IMR-90 (cell line): ENCODE measurements around the gene PNPLA2. TPM values are rescaled to one million over a fixed set of nuclear protein-coding genes. Genes with fewer than 3 reads are reported as not detected.

Experiments
- ATAC-seq: fragments of 200-7000 bp; cut with Tn5 transposase; 2 replicates; pipeline ENCODE4 v1.9.1; 2020; ENCODE audit warnings: low read depth, mild to moderate bottlenecking, moderate library complexity
- BruUV-seq: library from RNA; stranded (reverse); fragments of 400-500 nt; replicated peaks from 2 replicates; lab custom pipeline; 2021; lab: Mats Ljungman, UMichigan
- CTCF ChIA-PET: fragments of 300-600 bp; formaldehyde crosslinking; extraction: SDS; loops from one replicate; lab custom pipeline; 2021; ENCODE audit warnings: antibody characterized with exemption; lab: Yijun Ruan, JAX
- POLR2A ChIA-PET: fragments of 300-600 bp; sonication (Branson Sonifier 250); formaldehyde crosslinking; loops from one replicate; lab custom pipeline; 2022; ENCODE audit warnings: antibody characterized with exemption; ENCODE audit not compliant: unreplicated experiment; lab: Charles Lee
- DNase-seq: peaks from one replicate; pipeline ENCODE4 v3.0.0; 2013
- H2AFZ ChIP-seq: replicated peaks from 2 replicates; pipeline ENCODE3; 2013; ENCODE audit warnings: low read length, mild to moderate bottlenecking; ENCODE audit not compliant: poor library complexity
- H2AK5ac ChIP-seq: 2 replicates; pipeline ENCODE4 v1.6.1; 2013; ENCODE audit warnings: low read depth, low read length, inconsistent platforms
- H2AK9ac ChIP-seq: replicated peaks from 2 replicates; pipeline ENCODE3; 2013; ENCODE audit warnings: mild to moderate bottlenecking, low read depth, low read length, moderate library complexity; ENCODE audit not compliant: poor library complexity
- H2BK120ac ChIP-seq: 2 replicates; pipeline ENCODE4 v1.6.1; 2013; ENCODE audit warnings: low read depth, low read length, inconsistent platforms
- H2BK15ac ChIP-seq: 3 replicates; pipeline ENCODE4 v1.6.1; 2013; ENCODE audit warnings: low read depth, low read length, inconsistent platforms
- H2BK20ac ChIP-seq: 2 replicates; pipeline ENCODE4 v1.6.1; 2013; ENCODE audit warnings: low read depth, mild to moderate bottlenecking, inconsistent platforms, low read length, moderate library complexity
- H2BK5ac ChIP-seq: 2 replicates; pipeline ENCODE4 v1.6.1; 2013; ENCODE audit warnings: mild to moderate bottlenecking, low read depth, low read length, inconsistent platforms; ENCODE audit not compliant: poor library complexity, severe bottlenecking
- H3K14ac ChIP-seq: replicated peaks from 2 replicates; pipeline ENCODE4 v1.6.1; 2013; ENCODE audit warnings: low read depth, low read length, inconsistent platforms
- H3K18ac ChIP-seq: 2 replicates; pipeline ENCODE4 v1.6.1; 2013; ENCODE audit warnings: low read depth, low read length, control low read depth
- H3K23ac ChIP-seq: 2 replicates; pipeline ENCODE4 v1.6.1; 2013; ENCODE audit warnings: low read depth, low read length, inconsistent platforms
- H3K27ac ChIP-seq: 2 replicates; pipeline ENCODE4 v1.5.1; 2013; ENCODE audit warnings: mild to moderate bottlenecking, control low read depth, low read length; ENCODE audit not compliant: insufficient read depth
- H3K27me3 ChIP-seq: 2 replicates; pipeline ENCODE4 v1.6.1; 2013; ENCODE audit warnings: low read length; ENCODE audit not compliant: control insufficient read depth, insufficient read depth
- H3K36me3 ChIP-seq: 2 replicates; pipeline ENCODE4 v1.6.1; 2013; ENCODE audit warnings: low read length, mixed read lengths; ENCODE audit not compliant: control insufficient read depth, insufficient read depth
- H3K4ac ChIP-seq: 2 replicates; pipeline ENCODE4 v1.6.1; 2013; ENCODE audit warnings: low read depth, low read length, inconsistent platforms
- H3K4me1 ChIP-seq: 2 replicates; pipeline ENCODE4 v1.6.1; 2013; ENCODE audit warnings: low read length, mixed read lengths; ENCODE audit not compliant: control insufficient read depth, insufficient read depth
- H3K4me2 ChIP-seq: 2 replicates; pipeline ENCODE4 v1.6.1; 2013; ENCODE audit warnings: low read depth, mild to moderate bottlenecking, control low read depth, low read length, moderate library complexity
- H3K4me3 ChIP-seq: 2 replicates; pipeline ENCODE4 v1.5.1; 2013; ENCODE audit warnings: low read depth, mild to moderate bottlenecking, control low read depth, low read length, moderate library complexity; ENCODE audit not compliant: insufficient read depth
- H3K56ac ChIP-seq: 2 replicates; pipeline ENCODE4 v1.6.1; 2013; ENCODE audit warnings: low read length, inconsistent platforms; ENCODE audit not compliant: insufficient read depth; ENCODE audit errors: extremely low read depth
- H3K79me1 ChIP-seq, 2 experiments: 2 replicates each; pipeline ENCODE4 v1.6.1; 2013; ENCODE audit warnings: low read length in 2 of 2, inconsistent platforms in 1 of 2, low read depth in 1 of 2
- H3K9ac ChIP-seq: 2 replicates; pipeline ENCODE4 v1.6.1; 2013; ENCODE audit warnings: low read depth, low read length, control low read depth
- H3K9me1 ChIP-seq: 2 replicates; pipeline ENCODE4 v1.6.1; 2013; ENCODE audit warnings: low read length, inconsistent platforms; ENCODE audit not compliant: insufficient read depth
- H3K9me3 ChIP-seq: 2 replicates; pipeline ENCODE4 v1.6.1; 2013; ENCODE audit warnings: low read length; ENCODE audit not compliant: control insufficient read depth, insufficient read depth
- H4K20me1 ChIP-seq: 2 replicates; pipeline ENCODE4 v1.6.1; 2013; ENCODE audit warnings: low read length, inconsistent platforms; ENCODE audit not compliant: insufficient read depth
- H4K5ac ChIP-seq: 2 replicates; pipeline ENCODE4 v1.6.1; 2013; ENCODE audit warnings: mild to moderate bottlenecking, low read depth, low read length, control low read depth
- H4K8ac ChIP-seq, 2 experiments: 2 replicates each; pipeline ENCODE4 v1.6.1; 2013; ENCODE audit warnings: low read depth in 2 of 2, low read length in 2 of 2, control low read depth in 1 of 2, inconsistent platforms in 1 of 2
- H4K91ac ChIP-seq: 2 replicates; pipeline ENCODE4 v1.6.1; 2013; ENCODE audit warnings: low read depth, low read length, inconsistent platforms; ENCODE audit not compliant: insufficient read depth
- BHLHE40 ChIP-seq: fragments of 150-350 bp; IDR thresholded peaks from 2 replicates; pipeline ENCODE4 v1.6.1; 2016; ENCODE audit warnings: mild to moderate bottlenecking, low read depth, low read length
- FOS ChIP-seq: fragments of 150-350 bp; IDR thresholded peaks from 2 replicates; pipeline ENCODE4 v1.6.1; 2016; ENCODE audit warnings: low read depth, low read length
- MXI1 ChIP-seq: IDR thresholded peaks from 2 replicates; pipeline ENCODE4 v1.6.1; 2012; ENCODE audit warnings: low read depth, mild to moderate bottlenecking, low read length, moderate library complexity, borderline replicate concordance
- RFX5 ChIP-seq: IDR thresholded peaks from 2 replicates; pipeline ENCODE4 v1.8.0; 2012; ENCODE audit warnings: low read depth, mild to moderate bottlenecking, low read length, moderate library complexity
- USF2 ChIP-seq: fragments of 150-350 bp; IDR thresholded peaks from 2 replicates; pipeline ENCODE4 v1.6.1; 2017; ENCODE audit warnings: mild to moderate bottlenecking, antibody characterized with exemption, low read length, low read depth
- WGBS, 2 experiments: methylation state at CpG; one replicate each; pipeline versions ENCODE4 v1.1.5 to v1.1.7; 2013; ENCODE audit warnings: missing lambda C conversion rate in 2 of 2; ENCODE audit not compliant: insufficient read length in 1 of 2; ENCODE audit errors: extremely low coverage in 2 of 2; 5-methylcytosine and 5-hydroxymethylcytosine counted together
- dilution Hi-C: fragments of 300-500 bp; cut with HindIII; formaldehyde crosslinking; loops from one replicate; pipeline ENCODE4 v1.14.3; 2018; ENCODE audit warnings: low sequenced_read_pairs; ENCODE audit not compliant: unreplicated experiment
- in situ Hi-C: fragments of 300-500 bp; cut with MboI; formaldehyde crosslinking; loops from 3 replicates; pipeline ENCODE4 v1.14.3; 2019; ENCODE audit warnings: low sequenced_read_pairs, inconsistent platforms, mixed read lengths
- intact Hi-C: fragments of 100-400 bp; cut with micrococcal nuclease; formaldehyde crosslinking; loops from 2 replicates; pipeline ENCODE4 v1.10.0; 2022
- polyA plus RNA-seq, 3 experiments: library from polyadenylated mRNA; depleted of rRNA; stranded (reverse); fragments of >200 nt; gene quantifications; 2 replicates each; pipeline ENCODE4 v1.2.3, GENCODE V29; 2012; ENCODE audit warnings: low replicate concordance in 1 of 3
- total RNA-seq: library from RNA; depleted of rRNA; stranded (reverse); fragments of >200 nt; gene quantifications from 2 replicates; pipeline ENCODE4 v1.2.3, GENCODE V29; 2012
- TF ChIP-seq, protein P1 (sequence below): fragments of 150-350 bp; IDR thresholded peaks from 2 replicates; pipeline ENCODE4 v1.6.1; 2016; ENCODE audit warnings: low read depth, mild to moderate bottlenecking, low read length, moderate library complexity, borderline replicate concordance
- TF ChIP-seq, protein P2 (sequence below): conservative IDR thresholded peaks from 2 replicates; pipeline ENCODE4 v1.5.1; 2012; ENCODE audit warnings: mild to moderate bottlenecking, low read depth, low read length, improper control_type of control experiment

PNPLA2 gene
- total and polyA plus RNA-seq, 2 of the 4 experiments (the other 2 are of a cell fraction): 7.0 to 94.3 TPM

- H3K4ac ChIP-seq: no peak overlapping the region
- no peak overlapping the region for H3K18ac ChIP-seq
- POLR2A ChIA-PET: interaction anchor here (0.6 kb wide), 1 partner anchor 10 kb away, joined by 3 read pairs; no protein-coding TSS in a partner anchor
- BruUV-seq: no TSS peak
- H4K20me1 ChIP-seq: peaks cover 40% of the 10 kb centered on the region
- no peak overlapping the region for H2AK5ac ChIP-seq
- CTCF ChIA-PET: no interaction called here
- H3K79me1 ChIP-seq: peaks cover 19 to 28% of the 10 kb centered on the region in 2 experiments
- no peak overlapping the region for H3K14ac ChIP-seq
- no peak overlapping the region for H2BK120ac ChIP-seq
- DNase-seq: no peak
- H2BK15ac ChIP-seq: no peak overlapping the region
- dilution Hi-C loops (no loop called here), in situ Hi-C loops (no loop called here), intact Hi-C loops (no loop called here)
- H3K56ac ChIP-seq: no peak overlapping the region
- H3K9me3 ChIP-seq: no peaks in the 10 kb centered on the region
- no peak overlapping the region for H2BK5ac ChIP-seq
- H3K36me3 ChIP-seq: peaks cover 30% of the 10 kb centered on the region
- ATAC-seq: no peak
- TF ChIP-seq RFX5: no peak
- no peak for TF ChIP-seq FOS
- TF ChIP-seq, protein P1, sequence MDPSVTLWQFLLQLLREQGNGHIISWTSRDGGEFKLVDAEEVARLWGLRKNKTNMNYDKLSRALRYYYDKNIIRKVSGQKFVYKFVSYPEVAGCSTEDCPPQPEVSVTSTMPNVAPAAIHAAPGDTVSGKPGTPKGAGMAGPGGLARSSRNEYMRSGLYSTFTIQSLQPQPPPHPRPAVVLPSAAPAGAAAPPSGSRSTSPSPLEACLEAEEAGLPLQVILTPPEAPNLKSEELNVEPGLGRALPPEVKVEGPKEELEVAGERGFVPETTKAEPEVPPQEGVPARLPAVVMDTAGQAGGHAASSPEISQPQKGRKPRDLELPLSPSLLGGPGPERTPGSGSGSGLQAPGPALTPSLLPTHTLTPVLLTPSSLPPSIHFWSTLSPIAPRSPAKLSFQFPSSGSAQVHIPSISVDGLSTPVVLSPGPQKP: no peak
- no peak for TF ChIP-seq USF2
- TF ChIP-seq MXI1: no peak
- TF ChIP-seq, protein P2, sequence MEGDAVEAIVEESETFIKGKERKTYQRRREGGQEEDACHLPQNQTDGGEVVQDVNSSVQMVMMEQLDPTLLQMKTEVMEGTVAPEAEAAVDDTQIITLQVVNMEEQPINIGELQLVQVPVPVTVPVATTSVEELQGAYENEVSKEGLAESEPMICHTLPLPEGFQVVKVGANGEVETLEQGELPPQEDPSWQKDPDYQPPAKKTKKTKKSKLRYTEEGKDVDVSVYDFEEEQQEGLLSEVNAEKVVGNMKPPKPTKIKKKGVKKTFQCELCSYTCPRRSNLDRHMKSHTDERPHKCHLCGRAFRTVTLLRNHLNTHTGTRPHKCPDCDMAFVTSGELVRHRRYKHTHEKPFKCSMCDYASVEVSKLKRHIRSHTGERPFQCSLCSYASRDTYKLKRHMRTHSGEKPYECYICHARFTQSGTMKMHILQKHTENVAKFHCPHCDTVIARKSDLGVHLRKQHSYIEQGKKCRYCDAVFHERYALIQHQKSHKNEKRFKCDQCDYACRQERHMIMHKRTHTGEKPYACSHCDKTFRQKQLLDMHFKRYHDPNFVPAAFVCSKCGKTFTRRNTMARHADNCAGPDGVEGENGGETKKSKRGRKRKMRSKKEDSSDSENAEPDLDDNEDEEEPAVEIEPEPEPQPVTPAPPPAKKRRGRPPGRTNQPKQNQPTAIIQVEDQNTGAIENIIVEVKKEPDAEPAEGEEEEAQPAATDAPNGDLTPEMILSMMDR: no peak
- no peak for TF ChIP-seq BHLHE40
- peaks cover 6% of the 10 kb centered on the region; the same call in 1 of the 2 replicates for H3K27me3 ChIP-seq
- no peak overlapping the region for H2AFZ ChIP-seq
- WGBS, 2 experiments: 84% methylated on average over 2 of the region's 11 CpGs; no CpG with 5 or more reads in 1 of the 2 experiments
- H3K23ac ChIP-seq: no peak overlapping the region
- no peak overlapping the region for H3K4me2 ChIP-seq
- no peak overlapping the region for H3K27ac ChIP-seq
- no peak overlapping the region for H4K91ac ChIP-seq
- no peak overlapping the region for H3K4me3 ChIP-seq
- H3K9ac ChIP-seq: no peak overlapping the region
- H2AK9ac ChIP-seq: no peak overlapping the region
- no peak overlapping the region for H2BK20ac ChIP-seq
- H3K9me1 ChIP-seq: peaks cover 13% of the 10 kb centered on the region
- H3K4me1 ChIP-seq: peaks cover 26% of the 10 kb centered on the region
- no peak overlapping the region for H4K8ac ChIP-seq
- no peak overlapping the region for H4K5ac ChIP-seq
Observed at GRCh38 chr11:824942-825341, 6.2 kb downstream of the PNPLA2 start.
